ENCODE measurements around the gene SLC7A8. TPM values are rescaled to one million over a fixed set of nuclear protein-coding genes. Genes with fewer than 3 reads are reported as not detected.
"Not testable (repeated sequence)": the region's sequence is repeated elsewhere in the genome, so short reads cannot be mapped to it uniquely, and the experiment has no call there.

SLC7A8 gene
- total RNA-seq, 2 donors from 2014 or later = 18.4 to 28.0 TPM

DNA sequence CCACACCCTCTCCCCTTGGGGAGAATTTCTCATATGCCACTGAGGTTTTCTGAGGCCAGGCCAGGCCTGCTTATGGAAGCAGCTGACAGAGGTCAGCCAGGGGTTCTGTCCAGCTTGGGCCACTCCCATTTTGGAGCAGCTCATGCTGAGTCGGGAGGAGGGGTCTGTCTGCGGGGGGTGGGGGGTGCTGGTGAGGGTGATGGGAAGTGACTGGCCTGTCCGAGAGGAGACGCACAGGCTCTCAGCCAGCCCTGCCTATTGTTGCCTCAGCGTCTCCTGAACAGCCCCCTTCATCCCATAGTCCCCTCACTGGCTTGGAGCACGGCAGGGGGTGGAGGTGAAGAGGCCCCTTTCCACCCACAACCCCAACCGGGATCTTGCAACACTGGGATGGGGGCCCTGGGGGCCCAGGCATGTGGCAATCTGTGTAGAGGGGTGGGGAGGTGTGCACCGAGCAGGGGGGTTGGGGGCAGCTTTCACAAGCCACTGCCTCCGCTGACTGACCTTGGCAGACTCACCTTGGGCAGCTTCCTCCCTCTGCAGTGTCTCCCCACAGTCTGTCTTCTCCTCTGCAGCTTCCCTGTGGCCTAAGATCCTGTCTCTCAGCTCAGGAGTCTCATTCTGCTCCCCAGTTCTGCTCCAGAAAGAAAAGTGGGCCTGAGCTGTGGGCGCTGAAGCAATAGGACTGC lies 69.9 kb downstream of the SLC7A8 start:
- no peak overlapping the region for H3K4me3 ChIP-seq
- ATAC-seq (ENCODE audit: insufficient number of reproducible peaks, low FRiP score, low read depth) (no peak), DNase-seq (ENCODE audit: low spot score) (no peak)
- TF ChIP-seq, protein P1, sequence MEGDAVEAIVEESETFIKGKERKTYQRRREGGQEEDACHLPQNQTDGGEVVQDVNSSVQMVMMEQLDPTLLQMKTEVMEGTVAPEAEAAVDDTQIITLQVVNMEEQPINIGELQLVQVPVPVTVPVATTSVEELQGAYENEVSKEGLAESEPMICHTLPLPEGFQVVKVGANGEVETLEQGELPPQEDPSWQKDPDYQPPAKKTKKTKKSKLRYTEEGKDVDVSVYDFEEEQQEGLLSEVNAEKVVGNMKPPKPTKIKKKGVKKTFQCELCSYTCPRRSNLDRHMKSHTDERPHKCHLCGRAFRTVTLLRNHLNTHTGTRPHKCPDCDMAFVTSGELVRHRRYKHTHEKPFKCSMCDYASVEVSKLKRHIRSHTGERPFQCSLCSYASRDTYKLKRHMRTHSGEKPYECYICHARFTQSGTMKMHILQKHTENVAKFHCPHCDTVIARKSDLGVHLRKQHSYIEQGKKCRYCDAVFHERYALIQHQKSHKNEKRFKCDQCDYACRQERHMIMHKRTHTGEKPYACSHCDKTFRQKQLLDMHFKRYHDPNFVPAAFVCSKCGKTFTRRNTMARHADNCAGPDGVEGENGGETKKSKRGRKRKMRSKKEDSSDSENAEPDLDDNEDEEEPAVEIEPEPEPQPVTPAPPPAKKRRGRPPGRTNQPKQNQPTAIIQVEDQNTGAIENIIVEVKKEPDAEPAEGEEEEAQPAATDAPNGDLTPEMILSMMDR (IDR thresholded peaks at IDR 0.05) = no peak
- no peaks in the 10 kb centered on the region for H3K27me3 ChIP-seq (replicated peaks; ENCODE audit: insufficient read depth)
- no peaks in the 10 kb centered on the region for H3K4me1 ChIP-seq (ENCODE audit: control insufficient read depth in 1 of 2, low read depth in 2 of 2)
- no peaks in the 10 kb centered on the region for H3K36me3 ChIP-seq
- no peaks in the 10 kb centered on the region for H3K9me3 ChIP-seq
- H3K27ac ChIP-seq = no peak overlapping the region

DNA sequence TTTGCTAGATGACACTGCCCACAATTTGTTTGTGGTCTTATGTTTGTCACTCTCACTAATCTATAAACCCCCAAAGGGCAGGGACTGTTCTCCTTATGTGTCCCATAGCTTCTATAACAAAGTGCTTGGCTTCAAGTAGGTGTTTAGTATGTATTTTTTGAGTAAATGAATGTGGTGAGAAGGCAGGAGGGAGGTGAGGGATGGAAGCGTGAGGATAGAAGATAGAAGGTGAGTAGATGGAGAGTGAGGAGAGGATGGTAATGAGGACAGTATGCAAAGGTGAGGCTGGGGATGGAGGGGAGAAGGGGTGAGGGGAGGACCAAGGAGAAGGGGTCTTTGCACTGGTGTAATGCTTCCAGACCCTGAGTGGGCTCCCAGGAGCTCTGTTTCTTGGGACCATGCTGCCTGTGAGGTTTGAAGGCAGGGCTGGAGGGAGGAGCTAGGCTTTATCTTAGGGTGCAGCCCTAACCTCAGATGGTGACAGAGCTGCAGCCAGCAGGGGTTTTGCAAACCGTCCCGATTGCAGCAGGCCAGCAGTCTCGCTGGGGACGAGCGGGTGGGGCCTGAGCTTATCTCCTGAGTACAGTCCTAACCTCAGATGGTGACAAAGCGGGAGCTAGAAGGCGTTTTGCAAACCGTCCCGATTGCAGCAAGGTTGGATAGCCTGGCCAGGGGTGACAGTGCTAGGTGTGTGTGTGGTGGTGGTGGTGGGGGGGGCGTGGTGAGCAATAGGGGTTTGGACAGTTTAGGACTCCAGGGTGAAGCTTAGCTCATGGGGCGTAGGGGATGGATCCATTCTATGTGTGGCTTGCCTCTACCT lies 70.9 kb downstream of the SLC7A8 start:
- DNase-seq (ENCODE audit: low spot score) (no peak), ATAC-seq (ENCODE audit: insufficient number of reproducible peaks, low FRiP score, low read depth) (no peak)
- H3K9me3 ChIP-seq = no peaks in the 10 kb centered on the region
- H3K4me1 ChIP-seq (ENCODE audit: control insufficient read depth in 1 of 2, low read depth in 2 of 2) = no peaks in the 10 kb centered on the region
- TF ChIP-seq, protein P1 (IDR thresholded peaks at IDR 0.05) = no peak
- H3K27me3 ChIP-seq (replicated peaks; ENCODE audit: insufficient read depth) = no peaks in the 10 kb centered on the region
- H3K4me3 ChIP-seq = no peak overlapping the region
- no peak overlapping the region for H3K27ac ChIP-seq
- H3K36me3 ChIP-seq = no peaks in the 10 kb centered on the region

DNA sequence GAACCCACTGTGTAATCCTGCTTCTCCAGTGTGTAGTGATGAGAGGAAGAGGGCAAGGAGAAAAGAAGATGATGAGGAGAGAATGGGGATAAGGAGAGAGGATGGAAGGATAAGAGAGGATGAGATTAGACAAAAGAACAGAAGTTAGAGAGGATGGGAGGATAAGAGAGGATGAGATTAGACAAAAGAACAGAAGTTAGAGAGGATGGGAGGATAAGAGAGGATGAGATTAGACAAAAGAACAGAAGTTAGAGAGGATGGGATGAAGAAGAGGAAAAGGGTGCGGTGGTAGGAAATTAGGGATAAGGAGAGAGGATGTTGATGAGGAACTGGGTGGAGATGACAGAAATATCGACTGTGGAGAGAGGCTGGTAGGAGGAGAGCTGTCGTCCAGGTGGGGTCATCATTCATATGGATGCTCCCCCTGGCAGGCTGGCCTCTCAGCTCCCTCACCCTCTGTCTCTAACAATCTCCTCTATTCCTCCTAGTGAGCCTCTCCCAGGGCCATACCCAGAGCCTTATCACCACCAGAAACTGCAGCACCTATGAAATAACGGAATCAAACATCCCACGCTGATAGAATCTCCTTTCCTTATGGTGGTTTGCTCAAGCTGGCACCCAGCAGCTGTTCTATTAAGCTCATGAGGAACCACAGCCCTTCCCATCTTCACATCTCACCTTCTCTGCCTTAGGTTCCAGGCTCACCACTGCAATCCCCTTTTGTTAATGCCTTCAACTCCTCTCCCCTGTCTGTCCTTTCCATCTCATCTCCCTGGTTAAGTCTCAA lies 72.7 kb downstream of the SLC7A8 start:
- H3K4me1 ChIP-seq (ENCODE audit: control insufficient read depth in 1 of 2, low read depth in 2 of 2) = no peaks in the 10 kb centered on the region
- H3K27me3 ChIP-seq (replicated peaks; ENCODE audit: insufficient read depth) = no peaks in the 10 kb centered on the region
- no peaks in the 10 kb centered on the region for H3K36me3 ChIP-seq
- H3K9me3 ChIP-seq = no peaks in the 10 kb centered on the region
- DNase-seq (ENCODE audit: low spot score) (no peak), ATAC-seq (ENCODE audit: insufficient number of reproducible peaks, low FRiP score, low read depth) (no peak)
- TF ChIP-seq, protein P1 (IDR thresholded peaks at IDR 0.05) = no peak
- no peak overlapping the region for H3K27ac ChIP-seq
- no peak overlapping the region for H3K4me3 ChIP-seq

DNA sequence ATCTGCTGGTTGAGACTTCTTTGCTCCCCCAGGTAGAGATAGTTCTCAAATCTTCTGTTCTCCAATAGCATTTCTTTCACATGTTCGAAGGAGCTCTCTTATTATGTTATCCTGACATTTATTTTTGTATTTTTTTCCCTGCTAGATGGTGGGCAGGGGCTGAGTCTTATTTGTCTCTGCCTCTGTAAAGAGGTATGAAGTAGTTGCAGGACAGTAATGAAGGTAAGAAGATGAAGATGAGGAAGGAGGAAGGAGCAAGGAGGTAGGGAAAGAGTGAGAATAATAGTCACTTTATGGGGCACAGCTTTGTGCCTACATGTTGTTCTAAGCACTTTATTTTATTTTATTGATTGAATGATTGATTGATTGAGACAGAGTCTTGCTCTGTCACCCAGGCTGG lies 73.7 kb downstream of the SLC7A8 start:
- H3K27ac ChIP-seq = no peak overlapping the region
- ATAC-seq (ENCODE audit: insufficient number of reproducible peaks, low FRiP score, low read depth) = no peak
- TF ChIP-seq, protein P1 (IDR thresholded peaks at IDR 0.05) = no peak
- no peaks in the 10 kb centered on the region for H3K4me1 ChIP-seq (ENCODE audit: control insufficient read depth in 1 of 2, low read depth in 2 of 2)
- H3K4me3 ChIP-seq = no peak overlapping the region
- H3K9me3 ChIP-seq = no peaks in the 10 kb centered on the region
- H3K27me3 ChIP-seq (replicated peaks; ENCODE audit: insufficient read depth) = no peaks in the 10 kb centered on the region
- DNase-seq (ENCODE audit: low spot score) = no peak
- H3K36me3 ChIP-seq = no peaks in the 10 kb centered on the region

DNA sequence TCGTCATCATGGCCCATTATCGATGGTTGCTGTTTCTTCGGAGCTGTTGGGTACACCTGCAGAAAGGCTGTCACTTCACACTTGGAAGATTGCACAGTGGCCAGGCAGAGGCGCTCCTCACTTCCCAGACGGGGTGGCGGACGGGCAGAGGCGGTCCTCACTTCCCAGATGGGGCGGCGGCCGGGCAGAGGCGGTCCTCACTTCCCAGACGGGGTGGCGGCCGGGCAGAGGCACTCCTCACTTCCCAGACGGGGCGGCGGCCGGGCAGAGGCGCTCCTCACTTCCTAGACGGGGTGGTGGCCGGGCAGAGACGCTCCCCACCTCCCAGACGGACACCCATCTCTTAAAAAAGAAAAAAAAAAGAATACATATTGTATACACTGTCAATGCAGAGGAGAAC lies 75.3 kb downstream of the SLC7A8 start:
- ATAC-seq (ENCODE audit: insufficient number of reproducible peaks, low FRiP score, low read depth); H3K4me3 ChIP-seq; H3K4me1 ChIP-seq (ENCODE audit: control insufficient read depth in 1 of 2, low read depth in 2 of 2); H3K9me3 ChIP-seq; H3K27ac ChIP-seq; H3K27me3 ChIP-seq (replicated peaks; ENCODE audit: insufficient read depth); H3K36me3 ChIP-seq; DNase-seq (ENCODE audit: low spot score): not testable (repeated sequence)

DNA sequence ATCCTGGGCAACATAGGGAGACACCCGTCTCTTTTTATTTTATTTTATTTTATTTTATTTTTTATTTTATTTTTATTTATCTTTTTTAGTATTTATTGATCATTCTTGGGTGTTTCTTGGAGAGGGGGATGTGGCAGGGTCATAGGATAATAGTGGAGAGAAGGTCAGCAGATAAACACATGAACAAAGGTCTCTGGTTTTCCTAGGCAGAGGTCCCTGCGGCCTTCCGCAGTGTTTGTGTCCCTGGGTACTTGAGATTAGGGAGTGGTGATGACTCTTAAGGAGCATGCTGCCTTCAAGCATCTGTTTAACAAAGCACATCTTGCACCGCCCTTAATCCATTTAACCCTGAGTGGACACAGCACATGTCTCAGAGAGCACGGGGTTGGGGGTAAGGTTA lies 75.8 kb downstream of the SLC7A8 start:
- H3K27me3 ChIP-seq (replicated peaks; ENCODE audit: insufficient read depth); H3K27ac ChIP-seq; H3K9me3 ChIP-seq; ATAC-seq (ENCODE audit: insufficient number of reproducible peaks, low FRiP score, low read depth); H3K4me1 ChIP-seq (ENCODE audit: control insufficient read depth in 1 of 2, low read depth in 2 of 2); H3K36me3 ChIP-seq; H3K4me3 ChIP-seq; DNase-seq (ENCODE audit: low spot score): not testable (repeated sequence)

Data from thoracic aorta (tissue), 2 donors.